IPS-20b (cell line): ENCODE measurements around the gene SLC38A1.
"Not testable (repeated sequence)": the region's sequence is repeated elsewhere in the genome, so short reads cannot be mapped to it uniquely, and the experiment has no call there.

ENCODE experiments used
- H3K27ac ChIP-seq: one replicate; pipeline ENCODE4 v1.5.1; 2013; ENCODE audit warnings: low read length
- H3K27me3 ChIP-seq: 2 replicates; pipeline ENCODE4 v1.6.1; 2013; ENCODE audit warnings: mild to moderate bottlenecking, low read length, inconsistent platforms; ENCODE audit not compliant: insufficient read depth
- H3K36me3 ChIP-seq: 2 replicates; pipeline ENCODE4 v1.6.1; 2013; ENCODE audit warnings: low read depth, mild to moderate bottlenecking, inconsistent platforms, low read length, moderate library complexity; ENCODE audit not compliant: insufficient read depth
- H3K4me1 ChIP-seq: 2 replicates; pipeline ENCODE4 v1.6.1; 2013; ENCODE audit warnings: mild to moderate bottlenecking, control low read depth, inconsistent platforms, low read length, moderate library complexity; ENCODE audit not compliant: insufficient read depth
- H3K4me3 ChIP-seq: 2 replicates; pipeline ENCODE4 v1.5.1; 2013; ENCODE audit warnings: mild to moderate bottlenecking, low read length, inconsistent platforms
- H3K9ac ChIP-seq: 2 replicates; pipeline ENCODE4 v1.6.1; 2013; ENCODE audit warnings: low read depth, mild to moderate bottlenecking, inconsistent platforms, low read length, moderate library complexity
- H3K9me3 ChIP-seq: 2 replicates; pipeline ENCODE4 v1.6.1; 2013; ENCODE audit warnings: mild to moderate bottlenecking, low read depth, low read length, inconsistent platforms; ENCODE audit not compliant: insufficient read depth

SLC38A1 gene

DNA sequence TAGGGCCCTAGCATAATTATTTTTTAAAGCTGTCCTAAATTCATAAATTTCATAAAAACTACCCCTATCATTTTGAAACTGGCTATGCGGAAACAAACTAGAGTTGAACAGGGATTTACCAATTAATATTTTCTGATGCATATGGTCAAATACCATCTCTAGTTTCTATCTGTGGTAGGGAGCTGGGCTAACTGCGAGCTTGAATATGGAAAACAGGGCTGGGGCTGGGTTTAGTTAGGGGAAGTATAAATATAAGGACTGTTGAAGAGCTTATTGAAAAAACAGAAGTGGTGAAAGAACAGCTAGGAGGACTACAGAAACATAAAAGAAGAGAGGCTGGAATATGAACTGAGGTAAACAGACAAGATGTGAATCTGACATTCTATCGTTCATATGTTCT lies 91.8 kb downstream of the SLC38A1 start:
- H3K36me3 ChIP-seq, result no peaks in the 10 kb centered on the region

DNA sequence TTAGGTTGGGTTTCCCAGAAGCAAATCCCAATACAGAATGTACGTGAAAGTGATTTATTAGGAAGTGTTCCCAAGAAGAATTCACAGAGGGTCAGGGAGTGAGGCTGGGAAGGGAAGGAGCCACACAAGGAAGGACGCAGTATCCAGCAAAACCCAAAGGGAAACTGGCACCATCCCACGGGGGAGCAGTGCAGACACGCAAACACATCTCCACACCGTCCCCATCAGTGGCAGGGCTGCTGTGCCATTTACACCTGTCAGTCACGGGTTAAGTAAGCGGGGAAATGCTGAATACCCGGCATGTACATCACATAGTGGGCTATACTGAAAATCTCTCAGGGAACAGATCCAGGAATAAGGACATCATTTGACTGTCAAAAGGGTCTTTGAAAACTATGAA lies 93.9 kb downstream of the SLC38A1 start:
- Histone ChIP-seq H3K36me3 (no peaks in the 10 kb centered on the region), H3K4me1 (no peaks in the 10 kb centered on the region), H3K4me3 (no peak overlapping the region), H3K9ac (no peak overlapping the region), H3K9me3 (no peaks in the 10 kb centered on the region), H3K27me3 (no peaks in the 10 kb centered on the region), H3K27ac (no peak overlapping the region)

More for the DNA sequence above, 91.8 kb downstream of the SLC38A1 start:
- no peak overlapping the region for H3K27ac ChIP-seq
- H3K9me3 ChIP-seq, result no peaks in the 10 kb centered on the region
- no peaks in the 10 kb centered on the region for H3K27me3 ChIP-seq
- H3K4me1 ChIP-seq, result no peaks in the 10 kb centered on the region
- no peak overlapping the region for H3K4me3 ChIP-seq
- H3K9ac ChIP-seq, result no peak overlapping the region

DNA sequence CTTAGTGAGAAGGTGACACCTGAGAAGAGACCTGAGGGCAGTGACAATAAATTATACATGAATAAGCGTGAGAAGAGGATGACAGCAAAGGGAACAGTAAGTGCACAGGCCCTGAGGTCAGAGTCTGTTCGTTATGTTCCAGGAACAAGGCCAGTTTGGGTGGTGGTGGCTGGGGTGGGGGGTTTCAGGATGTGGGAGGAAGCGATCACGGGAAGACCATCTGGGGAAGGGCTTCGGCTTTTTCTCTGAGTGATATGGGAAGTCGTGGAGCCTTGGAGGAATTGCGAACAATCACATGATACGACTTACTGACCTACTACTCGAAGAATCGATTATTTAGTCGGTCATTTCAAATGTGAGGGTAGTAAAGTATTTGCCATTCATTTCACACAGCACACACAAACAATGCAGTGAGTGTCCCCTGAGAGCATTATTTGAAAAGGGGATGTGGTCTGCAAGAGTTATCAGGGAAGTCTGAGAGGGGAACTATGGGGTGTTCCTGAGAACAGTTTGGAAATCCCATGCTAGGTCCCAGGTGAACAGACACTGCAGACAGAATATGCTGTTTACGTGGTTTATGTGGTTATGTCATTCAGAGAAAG lies 94.7 kb downstream of the SLC38A1 start:
- Histone ChIP-seq H3K4me1 (no peaks in the 10 kb centered on the region), H3K9ac (no peak overlapping the region), H3K4me3 (no peak overlapping the region), H3K27me3 (no peaks in the 10 kb centered on the region), H3K36me3 (no peaks in the 10 kb centered on the region), H3K9me3 (no peaks in the 10 kb centered on the region), H3K27ac (no peak overlapping the region)

DNA sequence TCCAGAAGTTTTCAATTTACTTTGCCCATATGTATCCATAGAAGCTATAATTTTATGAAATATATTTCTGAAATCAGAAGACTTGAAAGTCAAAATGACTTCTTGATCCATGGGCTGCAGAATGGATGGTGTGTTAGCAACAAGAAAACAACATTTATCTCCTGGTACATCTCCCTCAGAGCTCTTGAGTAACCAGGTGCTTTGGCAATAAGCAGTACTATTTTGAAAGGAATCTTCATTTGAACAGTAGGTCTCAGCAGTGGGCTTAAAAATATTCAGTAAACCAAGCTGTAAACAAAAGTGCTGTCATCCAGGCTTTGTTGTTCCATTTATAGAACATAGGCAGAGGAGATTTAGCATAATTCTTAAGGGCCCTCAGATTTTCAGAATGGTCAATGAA lies 100.4 kb downstream of the SLC38A1 start:
- Histone ChIP-seq H3K9me3 (no peaks in the 10 kb centered on the region), H3K9ac (no peak overlapping the region), H3K4me3 (no peak overlapping the region), H3K27ac (no peak overlapping the region), H3K27me3 (no peaks in the 10 kb centered on the region), H3K4me1 (no peaks in the 10 kb centered on the region), H3K36me3 (no peaks in the 10 kb centered on the region)

DNA sequence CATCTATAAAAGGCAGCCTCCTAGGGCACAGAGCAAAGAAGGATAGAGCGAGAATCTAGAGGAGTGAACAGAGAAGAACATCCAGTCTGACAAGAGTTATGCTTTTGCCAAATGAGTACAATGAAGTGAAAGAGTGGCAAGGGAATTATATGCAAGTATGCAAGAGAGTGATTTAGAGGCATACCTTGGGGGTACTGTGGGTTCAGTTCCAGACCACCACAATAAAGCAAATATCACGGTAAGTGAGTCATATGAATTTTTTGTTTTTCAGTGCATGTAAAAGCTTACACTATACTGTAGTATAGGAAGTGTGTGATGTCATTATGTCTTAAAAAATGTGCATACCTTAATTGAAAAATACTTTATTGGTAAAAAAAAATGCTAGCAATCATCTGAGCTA lies 101.4 kb downstream of the SLC38A1 start:
- no peaks in the 10 kb centered on the region for H3K36me3 ChIP-seq
- H3K27me3 ChIP-seq, result no peaks in the 10 kb centered on the region
- no peaks in the 10 kb centered on the region for H3K4me1 ChIP-seq
- H3K9ac ChIP-seq, result no peak overlapping the region
- H3K27ac ChIP-seq, result no peak overlapping the region
- no peaks in the 10 kb centered on the region for H3K9me3 ChIP-seq
- H3K4me3 ChIP-seq, result no peak overlapping the region

DNA sequence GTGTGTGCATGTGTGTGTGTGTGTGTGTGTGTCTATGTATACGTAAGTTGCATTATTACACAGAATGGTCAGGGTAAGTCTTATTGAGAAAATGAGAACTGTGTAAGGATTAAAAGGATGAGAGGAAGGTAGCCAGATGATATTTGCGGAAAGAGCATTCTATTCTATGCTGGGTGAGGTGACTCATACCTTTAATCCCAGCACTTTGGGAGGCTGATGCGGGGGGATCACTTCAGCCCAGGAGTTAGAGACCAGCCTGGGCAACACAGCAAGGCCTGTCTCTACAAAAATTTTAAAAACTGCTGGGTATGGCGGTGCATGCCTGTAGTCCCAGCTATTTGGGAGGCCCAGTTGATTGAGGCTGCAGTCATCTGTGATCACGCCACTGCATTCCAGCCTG lies 103.7 kb downstream of the SLC38A1 start:
- H3K27ac ChIP-seq, result no peak overlapping the region
- H3K4me1 ChIP-seq, result no peaks in the 10 kb centered on the region
- H3K4me3 ChIP-seq, result no peak overlapping the region
- no peaks in the 10 kb centered on the region for H3K36me3 ChIP-seq
- H3K27me3 ChIP-seq, result no peaks in the 10 kb centered on the region
- no peaks in the 10 kb centered on the region for H3K9me3 ChIP-seq
- H3K9ac ChIP-seq, result no peak overlapping the region

DNA sequence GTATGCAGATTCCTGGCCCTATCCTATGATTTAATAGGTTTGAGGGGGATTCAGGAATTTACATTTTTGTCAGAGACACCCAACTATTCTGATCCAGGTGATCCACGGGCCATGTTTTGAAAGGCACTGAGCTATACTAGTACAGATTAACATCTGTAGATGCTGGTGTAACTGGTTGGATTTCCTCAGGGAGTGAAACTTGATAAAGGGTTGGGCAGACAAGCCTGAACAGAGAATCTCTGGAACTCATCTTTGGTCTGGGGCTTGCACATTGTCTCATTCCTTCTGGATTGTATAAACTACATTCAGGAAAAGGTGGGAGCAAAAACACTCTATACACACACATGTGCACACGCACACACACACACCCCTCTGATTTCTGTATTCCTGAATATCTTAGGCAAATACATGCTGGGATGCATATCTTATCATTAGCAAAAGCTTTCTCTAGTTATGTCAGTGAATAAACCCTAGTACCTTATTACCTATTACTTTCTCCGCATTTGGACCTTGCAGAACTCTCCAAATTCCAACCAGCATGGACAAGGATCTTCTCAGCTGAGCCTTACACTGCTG lies 104.6 kb downstream of the SLC38A1 start:
- Histone ChIP-seq H3K27me3 (no peaks in the 10 kb centered on the region), H3K27ac (no peak overlapping the region), H3K36me3 (no peaks in the 10 kb centered on the region), H3K4me3 (no peak overlapping the region), H3K9me3 (no peaks in the 10 kb centered on the region), H3K4me1 (no peaks in the 10 kb centered on the region), H3K9ac (no peak overlapping the region)

DNA sequence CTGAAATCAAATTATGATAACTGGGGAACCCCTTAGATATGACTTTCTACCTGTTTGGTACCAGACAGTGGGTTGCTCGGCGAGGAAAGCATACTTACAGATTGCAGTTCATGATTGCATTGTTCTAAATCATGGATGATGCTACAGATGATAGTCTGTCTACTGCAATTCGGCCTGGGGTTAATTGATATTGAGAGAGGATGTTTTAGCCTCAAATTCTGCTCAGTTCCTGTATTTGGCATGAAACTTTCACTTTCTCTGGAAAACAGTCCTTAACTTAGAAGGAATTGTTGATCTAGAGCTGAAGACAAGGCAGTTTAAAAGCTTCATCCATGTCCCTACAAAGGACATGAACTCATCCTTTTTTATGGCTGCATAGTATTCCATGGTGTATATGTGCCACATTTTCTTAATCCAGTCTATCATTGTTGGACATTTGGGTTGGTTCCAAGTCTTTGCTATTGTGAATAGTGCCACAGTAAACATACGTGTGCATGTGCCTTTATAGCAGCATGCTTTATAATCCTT lies 106.2 kb downstream of the SLC38A1 start:
- not testable (repeated sequence) for H3K4me3 ChIP-seq, H3K4me1 ChIP-seq, H3K27me3 ChIP-seq, H3K27ac ChIP-seq, H3K36me3 ChIP-seq, H3K9ac ChIP-seq, H3K9me3 ChIP-seq

DNA sequence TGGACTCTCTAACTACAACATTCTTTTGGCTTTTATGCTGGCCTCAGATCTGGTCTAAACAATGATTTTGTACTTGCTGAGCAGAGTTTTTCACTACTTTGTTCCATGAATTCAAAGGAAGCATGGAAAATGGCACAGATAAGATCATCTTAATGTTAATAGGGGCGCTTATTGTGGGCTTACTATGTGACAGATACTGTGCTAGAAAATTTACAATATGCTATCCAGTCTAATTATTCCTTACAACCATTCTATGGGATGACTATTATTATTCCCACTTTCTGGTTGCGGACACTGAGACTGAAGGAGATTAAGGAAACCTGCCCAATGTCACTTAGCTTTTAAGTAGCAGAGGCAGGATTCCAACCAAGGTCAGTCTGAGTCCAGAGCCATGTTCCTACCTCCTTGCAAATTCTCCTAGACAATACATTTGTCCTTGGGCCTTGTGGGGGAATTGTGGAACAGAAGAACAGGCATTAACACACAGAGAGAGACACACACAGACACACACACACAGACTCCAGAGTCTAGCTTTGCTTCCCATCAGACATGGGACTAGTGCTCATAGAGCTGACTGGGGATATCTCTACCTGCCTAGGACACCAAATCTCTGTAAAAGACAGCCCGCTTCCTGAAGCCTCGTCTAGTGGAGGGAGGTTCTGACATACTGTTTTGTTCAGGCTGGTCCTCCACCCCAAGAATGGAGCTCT lies 107.7 kb downstream of the SLC38A1 start:
- H3K9me3 ChIP-seq, result peaks cover 5% of the 10 kb centered on the region
- no peak overlapping the region for H3K4me3 ChIP-seq
- no peaks in the 10 kb centered on the region for H3K27me3 ChIP-seq
- H3K4me1 ChIP-seq, result no peaks in the 10 kb centered on the region
- H3K9ac ChIP-seq, result no peak overlapping the region
- no peak overlapping the region for H3K27ac ChIP-seq
- no peaks in the 10 kb centered on the region for H3K36me3 ChIP-seq

DNA sequence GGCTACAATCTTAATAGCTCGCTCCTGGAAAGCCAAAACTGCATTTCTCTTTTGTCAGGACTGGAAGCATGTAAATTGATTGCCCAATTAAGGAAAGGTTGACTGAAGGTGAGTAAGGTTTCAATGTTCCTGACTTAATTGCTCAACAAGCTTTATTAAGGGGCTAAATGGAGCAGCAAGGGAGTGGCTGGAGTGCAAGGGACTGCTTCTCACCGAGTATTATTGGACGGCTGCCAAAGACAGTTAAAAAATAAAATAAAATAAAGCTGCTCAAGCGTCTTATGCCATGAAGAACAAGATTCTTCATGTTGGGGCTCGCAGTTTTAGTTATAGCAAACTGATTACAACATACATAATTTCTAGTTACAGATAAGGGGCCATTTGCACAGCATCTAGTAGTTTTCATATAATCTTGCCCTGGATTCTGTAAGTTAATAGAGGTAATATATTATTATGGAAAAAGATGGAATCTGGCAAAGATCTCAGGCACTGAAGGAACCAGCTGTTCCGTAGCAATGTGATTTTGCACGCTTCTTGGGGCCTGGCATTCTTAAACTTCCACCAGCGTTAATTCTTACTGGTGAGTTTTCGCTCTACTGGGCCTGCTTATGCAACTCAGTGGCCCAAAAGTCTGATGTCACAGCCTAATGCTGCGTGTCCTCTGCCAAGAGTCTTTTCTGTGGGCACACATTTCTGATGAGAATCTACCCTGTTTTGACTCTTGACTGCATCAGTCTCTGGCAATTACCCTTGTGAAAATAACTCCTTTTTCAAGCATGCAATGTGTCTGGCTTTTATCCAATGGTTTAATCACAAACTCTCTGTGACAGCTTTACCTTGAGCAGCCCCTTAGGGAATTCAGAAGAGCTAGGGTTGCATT lies 108.5 kb downstream of the SLC38A1 start:
- no peak overlapping the region for H3K27ac ChIP-seq
- no peaks in the 10 kb centered on the region for H3K27me3 ChIP-seq
- peaks cover 8% of the 10 kb centered on the region for H3K9me3 ChIP-seq
- H3K4me1 ChIP-seq, result no peaks in the 10 kb centered on the region
- no peak overlapping the region for H3K4me3 ChIP-seq
- no peaks in the 10 kb centered on the region for H3K36me3 ChIP-seq
- H3K9ac ChIP-seq, result no peak overlapping the region

DNA sequence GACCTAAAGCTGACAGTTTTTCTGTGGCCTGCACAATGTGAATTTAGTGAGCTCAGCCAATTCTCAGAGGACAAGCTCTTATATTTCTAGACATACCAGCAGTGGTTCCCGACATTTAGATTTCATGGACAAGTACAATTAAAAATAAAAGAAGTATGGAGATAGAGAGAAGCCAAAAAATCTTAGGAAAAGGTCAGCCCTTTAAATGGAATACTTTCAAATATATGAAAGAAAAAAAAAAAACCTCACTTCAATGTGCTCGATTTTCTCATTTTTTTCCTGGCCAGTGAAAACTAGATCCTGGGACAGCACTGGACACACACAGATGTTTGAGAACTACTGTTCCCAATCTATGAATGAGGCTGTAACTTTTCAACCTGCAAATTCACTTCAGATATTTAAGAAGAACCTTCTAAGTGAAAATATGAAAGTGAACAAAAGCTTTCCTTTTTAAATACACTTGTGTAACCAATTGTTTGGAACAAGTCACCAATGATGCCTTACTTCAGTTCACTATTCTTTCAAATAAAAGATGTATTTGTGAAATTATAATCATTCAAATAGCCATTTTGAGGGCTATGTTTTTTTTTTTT lies 109.4 kb downstream of the SLC38A1 start:
- Histone ChIP-seq H3K9me3 (peaks cover 8% of the 10 kb centered on the region), H3K27me3 (no peaks in the 10 kb centered on the region), H3K4me1 (no peaks in the 10 kb centered on the region), H3K4me3 (no peak overlapping the region), H3K9ac (no peak overlapping the region), H3K36me3 (no peaks in the 10 kb centered on the region), H3K27ac (no peak overlapping the region)
